Naive thymus-derived CD4-positive, alpha-beta T cell (primary cell): ENCODE results near the gene ZNF469. TPM values are rescaled to one million over a fixed set of nuclear protein-coding genes. Genes with fewer than 3 reads are reported as not detected.

Source experiments
- ATAC-seq: fragments of 150-1000 bp; cut with Tn5 transposase; 2 replicates; pipeline ENCODE4 v1.10.0; 2021; ENCODE audit warnings: mild to moderate bottlenecking, moderate library complexity
- CTCF ChIA-PET: fragments of 350-600 bp; sonication (Branson Sonifier 250); formaldehyde crosslinking; loops from one replicate; lab custom pipeline; 2021; ENCODE audit warnings: antibody characterized with exemption; lab: Charles Lee
- POLR2A ChIA-PET: fragments of 350-600 bp; sonication (Branson Sonifier 250); formaldehyde crosslinking; loops from one replicate; lab custom pipeline; 2021; ENCODE audit warnings: antibody characterized with exemption, inconsistent platforms; lab: Charles Lee
- DNase-seq, 9 donors: peaks; one replicate each; pipeline versions ENCODE4 v3.0.0 to v3.0.0-alpha.2; 2020 to 2022; ENCODE audit warnings: mixed read lengths in 1 of 9
- H3K27ac ChIP-seq: one replicate; pipeline ENCODE4 v1.7.0; 2013; ENCODE audit warnings: mild to moderate bottlenecking, low read depth, low read length, moderate library complexity
- H3K27me3 ChIP-seq, 2 donors: one replicate each; pipeline ENCODE4 v1.7.0; 2013; ENCODE audit warnings: low read length in 2 of 2, mild to moderate bottlenecking in 2 of 2, moderate library complexity in 2 of 2; ENCODE audit not compliant: control insufficient read depth in 2 of 2, insufficient read depth in 2 of 2
- H3K36me3 ChIP-seq, 3 experiments: 1 replicate in 2 of 3; 2 replicates in 1 of 3; pipeline ENCODE4 v1.7.0; 2013; ENCODE audit warnings: low read length in 3 of 3, mild to moderate bottlenecking in 3 of 3, moderate library complexity in 1 of 3; ENCODE audit not compliant: insufficient read depth in 3 of 3, control insufficient read depth in 2 of 3
- H3K4me1 ChIP-seq, 2 donors: one replicate each; pipeline ENCODE4 v1.7.0; 2013; ENCODE audit warnings: low read length in 2 of 2, mild to moderate bottlenecking in 2 of 2, moderate library complexity in 1 of 2; ENCODE audit not compliant: control insufficient read depth in 2 of 2, insufficient read depth in 2 of 2
- H3K4me3 ChIP-seq: 2 replicates; pipeline ENCODE4 v1.7.0; 2013; ENCODE audit warnings: mild to moderate bottlenecking, low read length
- H3K9me3 ChIP-seq, 3 experiments: 1 replicate in 2 of 3; 2 replicates in 1 of 3; pipeline ENCODE4 v1.7.0; 2013; ENCODE audit warnings: low read length in 3 of 3; ENCODE audit not compliant: control insufficient read depth in 2 of 3
- H3K27ac Mint-ChIP-seq, 9 donors: one replicate each; pipeline ENCODE4 v1.8.0; 2020 to 2022; ENCODE audit warnings: mixed read lengths in 9 of 9, mild to moderate bottlenecking in 8 of 9, moderate library complexity in 5 of 9, inconsistent platforms in 2 of 9
- H3K27me3 Mint-ChIP-seq, 5 donors: one replicate each; pipeline ENCODE4 v1.8.0; 2021 to 2022; ENCODE audit warnings: mixed read lengths in 5 of 5, mild to moderate bottlenecking in 1 of 5
- H3K36me3 Mint-ChIP-seq, 5 donors: one replicate each; pipeline ENCODE4 v1.8.0; 2020 to 2022; ENCODE audit warnings: mixed read lengths in 5 of 5, mild to moderate bottlenecking in 3 of 5, inconsistent platforms in 1 of 5
- H3K4me1 Mint-ChIP-seq, 7 donors: one replicate each; pipeline ENCODE4 v1.8.0; 2020 to 2022; ENCODE audit warnings: mixed read lengths in 7 of 7, mild to moderate bottlenecking in 3 of 7, inconsistent platforms in 1 of 7
- H3K4me3 Mint-ChIP-seq, 10 donors: one replicate each; pipeline ENCODE4 v1.8.0; 2020 to 2022; ENCODE audit warnings: mild to moderate bottlenecking in 10 of 10, mixed read lengths in 10 of 10, moderate library complexity in 6 of 10, inconsistent platforms in 2 of 10
- H3K9me3 Mint-ChIP-seq, 11 donors: one replicate each; pipeline ENCODE4 v1.8.0; 2020 to 2022; ENCODE audit warnings: mixed read lengths in 11 of 11, mild to moderate bottlenecking in 4 of 11, inconsistent platforms in 1 of 11, moderate library complexity in 1 of 11
- intact Hi-C, 2 donors: fragments of 100-400 bp; cut with micrococcal nuclease; formaldehyde crosslinking; loops; one replicate each; pipeline ENCODE4 v1.15.1; 2023
- polyA plus RNA-seq, 2 donors: library from polyadenylated mRNA; unstranded; fragments of 300-500 nt; fragmentation: Illumina TruSeq; gene quantifications; one replicate each; pipeline ENCODE4 v1.2.3, GENCODE V29; 2021
- total RNA-seq, 6 experiments: library from RNA in 5 of 6; stranded (reverse) in 5 of 6; gene quantifications; 1 replicate in 5 of 6; 2 replicates in 1 of 6; pipeline ENCODE4 v1.2.3 and lab custom pipeline; 2021 to 2026

ZNF469 gene
- total and polyA plus RNA-seq, 7 experiments from 2014 or later, result 0.07 to 1.6 (median 1.1) TPM; not detected in 1

DNA sequence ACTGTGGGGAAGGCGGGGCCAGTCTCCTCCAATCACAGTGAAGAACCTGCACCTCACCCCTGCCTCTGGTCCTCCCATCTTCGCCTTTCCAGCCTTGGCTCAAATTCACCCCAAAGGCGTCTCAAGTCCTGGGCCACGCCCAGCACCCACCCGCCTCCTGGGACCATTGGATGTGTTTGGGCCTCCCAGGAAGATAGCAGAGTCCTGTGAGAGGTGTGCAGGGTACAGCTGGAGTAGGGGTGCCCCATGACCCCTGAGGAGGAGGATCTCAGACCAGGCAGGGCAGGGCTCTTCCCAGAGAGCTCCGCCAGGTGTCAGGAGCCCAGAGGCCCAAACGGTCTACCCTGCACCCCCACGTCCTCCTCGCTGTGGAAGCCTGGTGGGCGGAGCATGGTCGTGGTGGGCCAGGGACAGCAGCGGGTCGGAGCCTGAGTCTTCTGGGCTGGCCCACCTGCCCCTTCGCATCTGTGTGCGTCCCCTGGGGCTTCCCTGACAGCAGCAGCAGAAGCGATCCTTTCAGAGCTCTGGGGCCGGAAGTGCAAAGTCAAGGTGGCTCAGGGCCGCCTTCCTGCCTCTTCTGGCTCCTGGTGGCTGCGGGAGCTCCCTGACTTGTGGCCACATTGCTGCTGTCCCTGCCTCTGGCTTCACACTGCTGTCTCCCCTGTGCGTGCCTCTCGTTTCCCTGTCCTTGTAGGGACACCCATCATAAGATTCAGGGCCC, 34.9 kb upstream of the ZNF469 start:
- H3K36me3 ChIP-seq, result no peaks in the 10 kb centered on the region
- no peaks in the 10 kb centered on the region for H3K27me3 Mint-ChIP-seq
- peak in 5 of 9 donors; percentile 15 to 38 (median 35) for DNase-seq
- H3K4me3 ChIP-seq, result no peak overlapping the region
- intact Hi-C loops, result no loop called here
- H3K4me1 Mint-ChIP-seq, result peaks cover 3 to 14% (median 7%) of the 10 kb centered on the region in 7 donors
- peak overlapping the region in 2 of 10 donors; percentile 25 to 40 for H3K4me3 Mint-ChIP-seq
- CTCF ChIA-PET, result interaction anchor here (0.6 to 1.7 kb wide), 3 partner anchors 24 to 215 kb away, joined by 3 to 4 read pairs (median 3); no protein-coding TSS in a partner anchor
- H3K36me3 Mint-ChIP-seq, result no peaks in the 10 kb centered on the region
- peaks cover 0 to 9% of the 10 kb centered on the region in 2 donors for H3K4me1 ChIP-seq
- POLR2A ChIA-PET, result no interaction called here
- peaks cover 0 to 7% (median 0%) of the 10 kb centered on the region in 11 donors for H3K9me3 Mint-ChIP-seq
- H3K27ac Mint-ChIP-seq, result peak overlapping the region in 4 of 9 donors; percentile 4 to 89 (median 24)
- no peaks in the 10 kb centered on the region for H3K27me3 ChIP-seq
- H3K9me3 ChIP-seq, result no peaks in the 10 kb centered on the region
- no peak for ATAC-seq
- H3K27ac ChIP-seq, result no peak overlapping the region

GRCh38 chr16:88348377-88349152, 34.2 kb upstream of the ZNF469 start:
- H3K27me3 Mint-ChIP-seq, result no peaks in the 10 kb centered on the region
- CTCF ChIA-PET, result interaction anchor here (0.6 to 1.7 kb wide), 2 partner anchors 23 to 214 kb away, joined by 3 to 4 read pairs; no protein-coding TSS in a partner anchor
- ATAC-seq (no peak), DNase-seq (no peak)
- Histone ChIP-seq H3K4me1 (peaks cover 0 to 9% of the 10 kb centered on the region in 2 donors), H3K36me3 (no peaks in the 10 kb centered on the region), H3K27me3 (no peaks in the 10 kb centered on the region), H3K27ac (no peak overlapping the region), H3K9me3 (no peaks in the 10 kb centered on the region), H3K4me3 (no peak overlapping the region)
- peaks cover 0 to 7% (median 0%) of the 10 kb centered on the region in 11 donors for H3K9me3 Mint-ChIP-seq
- POLR2A ChIA-PET, result no interaction called here
- peaks cover 3 to 14% (median 7%) of the 10 kb centered on the region in 7 donors for H3K4me1 Mint-ChIP-seq
- no peaks in the 10 kb centered on the region for H3K36me3 Mint-ChIP-seq
- peak overlapping the region in 4 of 9 donors; percentile 4 to 89 (median 24) for H3K27ac Mint-ChIP-seq
- H3K4me3 Mint-ChIP-seq, result peak overlapping the region in 2 of 10 donors; percentile 25 to 40
- intact Hi-C loops, result no loop called here

DNA sequence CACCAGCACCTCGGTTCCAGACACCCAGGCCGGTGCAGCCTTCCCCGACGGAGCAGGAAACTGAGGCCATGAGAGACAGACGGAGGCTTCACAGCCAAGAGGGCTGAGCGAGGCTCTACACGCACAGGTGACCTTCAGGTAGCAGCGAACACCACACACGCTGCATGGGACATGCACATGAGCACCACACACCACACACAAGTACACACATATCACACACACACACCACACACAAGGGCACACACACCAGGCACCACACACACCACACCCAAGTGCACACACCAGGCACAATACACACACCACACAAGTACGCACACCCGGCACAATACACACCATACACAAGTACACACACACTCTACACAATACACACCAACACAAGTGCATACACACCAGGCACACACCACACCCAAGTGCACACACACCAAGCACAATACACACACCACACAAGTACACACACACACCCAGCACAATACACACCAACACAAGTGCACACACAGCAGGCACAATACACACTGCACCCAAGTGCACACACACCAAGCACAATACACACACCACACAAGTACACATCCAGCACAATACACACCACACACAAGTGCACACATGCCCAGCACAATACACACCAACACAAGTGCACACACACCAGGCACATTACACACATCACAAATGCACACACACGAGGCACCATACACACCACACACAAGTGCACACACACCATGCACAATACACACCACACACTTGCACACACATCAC, 33.4 kb upstream of the ZNF469 start:
- peaks cover 0 to 9% of the 10 kb centered on the region in 2 donors for H3K4me1 ChIP-seq
- ATAC-seq (no peak), DNase-seq (no peak)
- H3K4me1 Mint-ChIP-seq, result peaks cover 3 to 14% (median 7%) of the 10 kb centered on the region in 7 donors
- intact Hi-C loops, result no loop called here
- no peaks in the 10 kb centered on the region for H3K27me3 Mint-ChIP-seq
- H3K4me3 ChIP-seq, result no peak overlapping the region
- ChIA-PET CTCF (no interaction called here), POLR2A (no interaction called here)
- H3K9me3 ChIP-seq, result no peaks in the 10 kb centered on the region
- no peak overlapping the region for H3K4me3 Mint-ChIP-seq
- H3K27me3 ChIP-seq, result no peaks in the 10 kb centered on the region
- H3K36me3 ChIP-seq, result no peaks in the 10 kb centered on the region
- peaks cover 0 to 7% (median 0%) of the 10 kb centered on the region in 11 donors for H3K9me3 Mint-ChIP-seq
- peak overlapping the region in 3 of 9 donors; percentile 14 to 49 (median 34) for H3K27ac Mint-ChIP-seq
- no peaks in the 10 kb centered on the region for H3K36me3 Mint-ChIP-seq
- H3K27ac ChIP-seq, result no peak overlapping the region

DNA sequence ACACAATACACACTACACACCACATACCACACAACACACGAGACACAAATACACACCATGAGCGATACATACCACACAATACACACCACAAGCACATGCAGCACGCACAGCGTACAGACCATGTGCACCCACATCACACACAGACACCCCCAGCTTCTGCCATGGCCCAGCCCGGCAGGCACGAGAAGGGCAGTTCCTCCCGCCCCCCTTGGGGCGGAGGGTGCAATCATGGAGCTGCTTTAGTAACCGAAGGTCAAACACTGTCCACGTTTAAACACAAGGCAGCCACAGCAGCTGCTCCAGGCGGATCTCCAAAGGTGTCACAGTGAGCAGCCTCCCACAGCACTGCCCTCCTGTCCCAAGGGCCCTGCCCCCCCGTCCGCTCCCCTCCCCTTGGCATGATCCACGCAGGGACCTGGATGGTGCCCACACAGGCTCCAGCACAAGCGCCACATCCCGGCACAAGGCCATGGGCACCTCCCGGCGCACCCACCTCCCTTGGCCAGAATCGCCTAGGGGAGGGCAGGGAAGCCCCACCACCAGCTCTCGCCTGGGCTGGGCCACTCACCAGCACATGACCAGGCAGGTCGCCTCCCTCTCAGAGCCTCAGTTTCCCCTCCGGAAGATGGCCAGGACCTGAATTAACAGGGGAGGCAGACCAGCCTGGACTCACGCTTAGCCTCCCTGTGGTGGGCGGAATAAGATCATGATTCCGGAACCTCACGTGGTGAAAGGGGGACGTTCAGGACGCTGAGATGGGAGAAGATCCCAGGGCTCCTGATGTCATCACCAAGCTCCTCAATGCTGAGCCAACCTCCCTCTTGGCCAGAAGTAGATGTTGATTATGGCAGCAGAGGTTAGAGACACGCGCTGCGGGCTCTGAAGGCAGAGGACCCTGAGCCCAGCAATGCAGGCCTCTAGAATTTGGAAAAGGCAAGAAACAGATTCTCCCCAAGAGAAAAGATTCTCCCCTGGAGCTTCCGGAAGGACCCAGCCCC, 32.6 kb upstream of the ZNF469 start:
- POLR2A ChIA-PET, result no interaction called here
- no peak for ATAC-seq
- H3K27me3 ChIP-seq, result no peaks in the 10 kb centered on the region
- Mint-ChIP-seq H3K27ac (peak overlapping the region in 1 of 9 donors; percentile 14), H3K27me3 (no peaks in the 10 kb centered on the region), H3K9me3 (peaks cover 0 to 7% (median 0%) of the 10 kb centered on the region in 11 donors), H3K36me3 (no peaks in the 10 kb centered on the region), H3K4me3 (no peak overlapping the region), H3K4me1 (peaks cover 3 to 14% (median 7%) of the 10 kb centered on the region in 7 donors)
- peaks cover 0 to 9% of the 10 kb centered on the region in 2 donors for H3K4me1 ChIP-seq
- CTCF ChIA-PET, result no interaction called here
- intact Hi-C loops, result no loop called here
- no peak for DNase-seq
- no peak overlapping the region for H3K27ac ChIP-seq
- H3K9me3 ChIP-seq, result no peaks in the 10 kb centered on the region
- H3K4me3 ChIP-seq, result no peak overlapping the region
- H3K36me3 ChIP-seq, result no peaks in the 10 kb centered on the region

DNA sequence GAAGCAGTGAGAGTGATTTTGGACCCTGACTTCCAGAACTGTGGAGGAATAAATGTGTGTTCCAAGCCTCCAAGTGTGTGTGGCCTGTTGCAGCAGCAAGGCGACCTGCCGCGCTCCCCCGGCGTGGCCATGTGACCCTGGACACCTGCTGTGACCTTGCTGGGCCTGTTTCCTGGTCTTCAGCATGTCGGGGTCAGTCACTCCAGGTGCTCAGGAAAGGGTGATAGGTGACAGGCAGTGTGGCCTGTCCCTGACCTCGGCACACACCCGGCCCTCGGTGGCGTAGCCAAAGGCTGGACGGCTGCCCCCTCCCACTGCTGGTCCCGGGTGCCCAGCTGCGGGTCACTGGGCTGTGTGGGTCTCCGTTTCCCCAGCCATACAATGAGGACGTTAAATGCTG, 31.8 kb upstream of the ZNF469 start:
- H3K27ac ChIP-seq, result no peak overlapping the region

More for the DNA sequence above, 31.8 kb upstream of the ZNF469 start:
- CTCF ChIA-PET, result no interaction called here
- H3K4me3 Mint-ChIP-seq, result no peak overlapping the region
- Histone ChIP-seq H3K4me1 (peaks cover 0 to 9% of the 10 kb centered on the region in 2 donors), H3K36me3 (no peaks in the 10 kb centered on the region), H3K9me3 (no peaks in the 10 kb centered on the region), H3K27me3 (no peaks in the 10 kb centered on the region), H3K4me3 (no peak overlapping the region)
- ATAC-seq (no peak), DNase-seq (no peak)
- peaks cover 3 to 14% (median 7%) of the 10 kb centered on the region in 7 donors for H3K4me1 Mint-ChIP-seq
- H3K36me3 Mint-ChIP-seq, result no peaks in the 10 kb centered on the region
- intact Hi-C loops, result no loop called here
- peaks cover 0 to 7% (median 0%) of the 10 kb centered on the region in 11 donors for H3K9me3 Mint-ChIP-seq
- H3K27me3 Mint-ChIP-seq, result no peaks in the 10 kb centered on the region
- no peak overlapping the region for H3K27ac Mint-ChIP-seq
- POLR2A ChIA-PET, result no interaction called here
